Activated gamma-delta T cell treated with Interleukin-2 at 50 U/mL for 16 hours (primary cell): ENCODE data around the gene CNIH3.
"Not testable (repeated sequence)": the region's sequence is repeated elsewhere in the genome, so short reads cannot be mapped to it uniquely, and the experiment has no call there.

Experiments
- DNase-seq: peaks from one replicate; pipeline ENCODE4 v3.0.0-alpha.2; 2020

CNIH3 gene

GRCh38 chr1:224694969-224695368, 78.9 kb downstream of the CNIH3 start:
- no peak for DNase-seq

GRCh38 chr1:224696021-224696420, 79.9 kb downstream of the CNIH3 start:
- no peak for DNase-seq

GRCh38 chr1:224696891-224697765, 81.0 kb downstream of the CNIH3 start:
- DNase-seq, result no peak

GRCh38 chr1:224698015-224698451, 81.9 kb downstream of the CNIH3 start:
- DNase-seq, result no peak

- DNase-seq, result no peak
Observed at GRCh38 chr1:224700918-224701531, 84.9 kb downstream of the CNIH3 start.

- DNase-seq, result no peak
Observed at GRCh38 chr1:224703702-224704101, 87.6 kb downstream of the CNIH3 start.

GRCh38 chr1:224704107-224704735, 88.1 kb downstream of the CNIH3 start:
- DNase-seq, result no peak

GRCh38 chr1:224705578-224705977, 89.5 kb downstream of the CNIH3 start:
- no peak for DNase-seq

GRCh38 chr1:224707843-224708725, 92.0 kb downstream of the CNIH3 start:
- no peak for DNase-seq

GRCh38 chr1:224710196-224710595, 94.1 kb downstream of the CNIH3 start:
- no peak for DNase-seq

- DNase-seq, result not testable (repeated sequence)
Observed at GRCh38 chr1:224711231-224711756, 95.2 kb downstream of the CNIH3 start.

GRCh38 chr1:224711876-224712275, 95.8 kb downstream of the CNIH3 start:
- DNase-seq, result no peak

- no peak for DNase-seq
Observed at GRCh38 chr1:224713228-224713627, 97.1 kb downstream of the CNIH3 start.

GRCh38 chr1:224714553-224714952, 98.4 kb downstream of the CNIH3 start:
- no peak for DNase-seq

GRCh38 chr1:224718470-224719053, 102.4 kb downstream of the CNIH3 start:
- DNase-seq, result no peak

GRCh38 chr1:224719716-224720115, 103.6 kb downstream of the CNIH3 start:
- no peak for DNase-seq

GRCh38 chr1:224720216-224720615, 104.1 kb downstream of the CNIH3 start:
- no peak for DNase-seq

- no peak for DNase-seq
Observed at GRCh38 chr1:224721000-224721399, 104.9 kb downstream of the CNIH3 start.

GRCh38 chr1:224722838-224723237, 106.7 kb downstream of the CNIH3 start:
- no peak for DNase-seq

GRCh38 chr1:224724566-224724965, 108.4 kb downstream of the CNIH3 start:
- DNase-seq, result no peak

GRCh38 chr1:224726441-224727182, 110.5 kb downstream of the CNIH3 start:
- DNase-seq, result no peak
